Right atrium auricular region (tissue), 2 donors: ENCODE results near the gene ZNF423. TPM values are rescaled to one million over a fixed set of nuclear protein-coding genes. Genes with fewer than 3 reads are reported as not detected.

Experiments
- DNase-seq: peaks from one replicate; pipeline ENCODE4 v3.0.0-alpha.2; 2019; ENCODE audit warnings: low spot score
- H3K27ac ChIP-seq, 2 donors: fragments of 200-600 bp; sonication (generic); 1 replicate in 1 of 2; 2 replicates in 1 of 2; pipeline ENCODE4 v1.5.1; 2016 to 2019
- H3K27me3 ChIP-seq, 2 donors: fragments of 200-600 bp; sonication (generic); one replicate each; pipeline versions ENCODE4 v1.5.1 to v1.6.0; 2017 to 2019
- H3K36me3 ChIP-seq: fragments of 200-600 bp; sonication (generic); one replicate; pipeline ENCODE4 v1.5.1; 2016
- H3K4me1 ChIP-seq, 2 donors: fragments of 200-600 bp; sonication (generic); one replicate each; pipeline versions ENCODE4 v1.5.1 to v1.6.0; 2017 to 2019
- H3K4me3 ChIP-seq, 2 donors: fragments of 200-600 bp; sonication (generic); 1 replicate in 1 of 2; 2 replicates in 1 of 2; pipeline ENCODE4 v1.5.1; 2017 to 2019; ENCODE audit warnings: mild to moderate bottlenecking in 1 of 2, moderate library complexity in 1 of 2
- H3K9me3 ChIP-seq, 2 donors: fragments of 200-600 bp; sonication (generic); one replicate each; pipeline ENCODE4 v1.5.1; 2019
- CTCF ChIP-seq, 2 donors: fragments of 200-600 bp; sonication (generic); IDR thresholded peaks; one replicate each; pipeline ENCODE4 v1.5.1; 2019; ENCODE audit warnings: antibody characterized with exemption in 2 of 2
- total RNA-seq, 2 donors: library from RNA; depleted of rRNA; stranded (reverse); fragments of >200 nt; gene quantifications; one replicate each; pipeline ENCODE4 v1.1.0, GENCODE V29; 2016

Gene ZNF423
- total RNA-seq, 2 donors from 2014 or later = 8.5 to 10.7 TPM

DNA sequence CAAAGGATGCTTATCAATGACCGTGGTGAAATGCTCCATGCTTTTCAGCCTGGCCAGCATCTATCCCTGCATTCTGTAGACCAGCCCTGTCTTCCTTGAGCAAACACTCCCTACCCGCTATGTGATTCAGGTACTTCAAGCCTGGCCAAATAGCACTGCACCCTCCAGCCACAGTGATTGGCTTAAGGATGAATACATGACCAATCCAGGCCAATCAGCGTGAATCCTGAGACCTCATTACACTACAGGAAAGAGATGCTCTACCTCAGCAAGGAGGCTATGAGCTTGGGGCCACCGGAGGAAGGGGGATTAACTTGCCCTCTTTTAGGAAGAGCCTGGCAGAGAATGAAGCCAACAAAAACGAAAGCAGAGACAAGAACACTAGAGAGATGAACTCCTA lies 162.5 kb downstream of the ZNF423 start:
- Histone ChIP-seq H3K4me3 (no peak overlapping the region), H3K36me3 (no peaks in the 10 kb centered on the region), H3K9me3 (no peaks in the 10 kb centered on the region), H3K27me3 (no peaks in the 10 kb centered on the region), H3K4me1 (peaks cover 0 to 4% of the 10 kb centered on the region in 2 donors), H3K27ac (no peak overlapping the region)
- TF ChIP-seq CTCF (IDR thresholded peaks at IDR 0.05) = no peak
- no peak for DNase-seq

- no peaks in the 10 kb centered on the region for H3K36me3 ChIP-seq
- H3K27ac ChIP-seq = no peak overlapping the region
- H3K9me3 ChIP-seq = no peaks in the 10 kb centered on the region
- peaks cover 0 to 4% of the 10 kb centered on the region in 2 donors for H3K4me1 ChIP-seq
- TF ChIP-seq CTCF (IDR thresholded peaks at IDR 0.05) = no peak
- no peaks in the 10 kb centered on the region for H3K27me3 ChIP-seq
- no peak for DNase-seq
- no peak overlapping the region for H3K4me3 ChIP-seq
Observed at GRCh38 chr16:49690778-49691177, 165.1 kb downstream of the ZNF423 start.

DNA sequence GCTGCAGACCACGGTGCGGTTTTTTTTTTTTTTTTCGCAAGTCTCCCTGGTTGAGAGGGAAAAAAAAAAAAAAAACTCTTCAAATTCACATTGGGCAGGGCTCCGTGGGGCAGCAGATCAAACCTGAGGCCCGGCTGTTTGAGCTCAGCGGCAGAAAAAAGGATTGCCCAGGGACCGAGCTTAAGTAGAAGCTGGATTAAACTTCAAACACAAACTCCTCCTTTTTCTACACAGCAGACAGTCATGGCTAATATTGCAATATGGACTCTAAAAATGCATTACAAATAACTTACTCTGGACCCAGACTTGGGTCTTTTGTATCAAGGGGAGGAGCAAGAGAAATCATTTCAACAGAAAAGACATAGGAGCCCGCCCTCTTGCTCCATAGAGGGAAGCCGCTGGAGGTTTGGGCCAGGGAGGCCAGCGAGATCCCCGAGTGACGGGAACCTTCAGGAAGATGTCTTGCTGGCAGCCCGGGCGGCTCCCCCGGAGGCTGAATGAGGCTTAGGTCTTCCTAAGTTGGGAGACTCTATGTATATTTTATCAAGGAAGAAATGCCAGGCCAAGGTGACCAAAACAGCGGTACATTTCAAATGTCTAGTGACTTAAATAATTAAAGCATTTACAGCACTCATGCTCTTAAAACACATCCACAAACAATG lies 167.7 kb downstream of the ZNF423 start:
- no peak for DNase-seq
- H3K27ac ChIP-seq = no peak overlapping the region
- no peak for TF ChIP-seq CTCF (IDR thresholded peaks at IDR 0.05)
- H3K9me3 ChIP-seq = no peaks in the 10 kb centered on the region
- H3K4me1 ChIP-seq = peaks cover 0 to 4% of the 10 kb centered on the region in 2 donors
- H3K36me3 ChIP-seq = no peaks in the 10 kb centered on the region
- H3K4me3 ChIP-seq = no peak overlapping the region
- H3K27me3 ChIP-seq = no peaks in the 10 kb centered on the region

DNA sequence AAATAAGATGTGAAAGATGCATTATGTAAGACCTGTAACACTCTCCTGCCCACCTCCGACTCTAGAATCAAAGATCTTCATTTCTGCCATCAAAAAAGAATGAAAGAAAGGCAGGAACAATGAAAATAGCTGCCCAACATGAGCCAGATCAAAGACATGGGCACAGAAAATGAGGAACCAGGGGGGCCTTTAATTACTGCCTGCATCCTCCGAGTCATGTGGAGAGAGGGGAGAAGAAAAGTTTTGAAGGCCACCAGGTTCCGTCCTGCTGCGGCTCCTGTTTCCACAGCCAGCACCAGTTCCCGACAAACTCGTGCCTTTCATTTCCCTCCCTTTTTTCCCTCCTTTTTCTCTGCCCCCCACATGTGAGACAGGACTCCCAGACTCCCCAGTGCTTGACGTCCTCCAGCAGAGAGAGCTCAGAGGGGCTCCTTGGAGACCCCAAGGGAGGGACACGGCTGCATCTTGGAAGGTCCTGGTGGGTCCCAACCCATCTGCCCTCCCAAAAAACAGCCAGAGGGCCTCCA lies 168.4 kb downstream of the ZNF423 start:
- Histone ChIP-seq H3K4me3 (no peak overlapping the region), H3K27me3 (no peaks in the 10 kb centered on the region), H3K4me1 (peaks cover 0 to 4% of the 10 kb centered on the region in 2 donors), H3K9me3 (no peaks in the 10 kb centered on the region), H3K36me3 (no peaks in the 10 kb centered on the region), H3K27ac (no peak overlapping the region)
- no peak for TF ChIP-seq CTCF (IDR thresholded peaks at IDR 0.05)
- DNase-seq = no peak

- H3K27me3 ChIP-seq = no peaks in the 10 kb centered on the region
- no peaks in the 10 kb centered on the region for H3K36me3 ChIP-seq
- TF ChIP-seq CTCF (IDR thresholded peaks at IDR 0.05) = no peak
- H3K4me3 ChIP-seq = no peak overlapping the region
- H3K27ac ChIP-seq = no peak overlapping the region
- peaks cover 0 to 4% of the 10 kb centered on the region in 2 donors for H3K4me1 ChIP-seq
- DNase-seq = no peak
- peaks cover 0 to 11% of the 10 kb centered on the region in 2 donors for H3K9me3 ChIP-seq
Observed at GRCh38 chr16:49684696-49685095, 171.2 kb downstream of the ZNF423 start.
